Activated CD4-positive, alpha-beta T cell treated with anti-CD3 and anti-CD28 coated beads for 4 hours (primary cell): ENCODE measurements around the gene POLR2L.

Experiments used
- DNase-seq, 2 donors: peaks; one replicate each; pipeline ENCODE4 v3.0.0-alpha.2; 2020

Gene POLR2L

GRCh38 chr11:868394-868793 lies 26.1 kb upstream of the POLR2L start:
- DNase-seq = no peak

GRCh38 chr11:867856-868358 lies 25.6 kb upstream of the POLR2L start:
- DNase-seq = no peak

GRCh38 chr11:866481-866880 lies 24.2 kb upstream of the POLR2L start:
- no peak for DNase-seq

GRCh38 chr11:865462-866430 lies 23.4 kb upstream of the POLR2L start:
- no peak for DNase-seq

- DNase-seq = no peak
Measured at GRCh38 chr11:864898-865297, 22.6 kb upstream of the POLR2L start.

GRCh38 chr11:863910-864827 lies 21.8 kb upstream of the POLR2L start:
- DNase-seq = no peak

GRCh38 chr11:863023-863909 lies 20.9 kb upstream of the POLR2L start:
- DNase-seq = no peak

GRCh38 chr11:862696-863022 lies 20.3 kb upstream of the POLR2L start:
- DNase-seq = no peak

GRCh38 chr11:862081-862661 lies 19.8 kb upstream of the POLR2L start:
- no peak for DNase-seq

- DNase-seq = no peak
Measured at GRCh38 chr11:861105-861479, 18.8 kb upstream of the POLR2L start.

- no peak for DNase-seq
Measured at GRCh38 chr11:860234-861104, 18.1 kb upstream of the POLR2L start.

- no peak for DNase-seq
Measured at GRCh38 chr11:859394-860131, 17.2 kb upstream of the POLR2L start.

- DNase-seq = no peak
Measured at GRCh38 chr11:858762-859339, 16.5 kb upstream of the POLR2L start.

- DNase-seq = no peak
Measured at GRCh38 chr11:858053-858761, 15.9 kb upstream of the POLR2L start.

- DNase-seq = no peak
Measured at GRCh38 chr11:856397-856796, 14.1 kb upstream of the POLR2L start.

GRCh38 chr11:855796-856195 lies 13.5 kb upstream of the POLR2L start:
- no peak for DNase-seq

- DNase-seq = no peak
Measured at GRCh38 chr11:855330-855674, 13.0 kb upstream of the POLR2L start.

GRCh38 chr11:854601-855329 lies 12.4 kb upstream of the POLR2L start:
- no peak for DNase-seq
